ENCODE results near the gene ECM2.

- no peak for TF ChIP-seq CTCF (IDR thresholded peaks at IDR 0.05; ENCODE audit: poor library complexity)
- no peak for TF ChIP-seq EZH2phosphoT487 (IDR thresholded peaks at IDR 0.05; ENCODE audit: low read depth, severe bottlenecking, unreplicated experiment)
Observed at GRCh38 chr9:92545002-92545510, 9.3 kb upstream of the ECM2 start.
